Measurements from ENCODE around the gene PARP11.

- TF ChIP-seq POLR2A (IDR thresholded peaks at IDR 0.05; ENCODE audit: low read depth, low read length) (no peak), TAF1 (IDR thresholded peaks at IDR 0.05; ENCODE audit: borderline replicate concordance, low read depth, low read length) (no peak), POLR2AphosphoS5 (IDR thresholded peaks at IDR 0.05; ENCODE audit: low read depth, low read length) (no peak)
These were observed 40.1 kb upstream of the PARP11 start for GRCh38 chr12:3913278-3913677.
